Muscle of arm (tissue), 12 donors: Measurements from ENCODE around the gene APOE. TPM values are rescaled to one million over a fixed set of nuclear protein-coding genes. Genes with fewer than 3 reads are reported as not detected.

ENCODE experiments used
- DNase-seq: peaks from one replicate; pipeline ENCODE4 v3.0.0-alpha.2; 2013
- polyA plus RNA-seq, 12 donors: library from polyadenylated mRNA; unstranded; fragments of 120-200 nt; gene quantifications; one replicate each; pipeline ENCODE4 v1.2.1, GENCODE V29; 2013; ENCODE audit not compliant: insufficient read length in 12 of 12

APOE gene
- polyA plus RNA-seq, 12 donors: 20.6 to 69.6 (median 36.6) TPM; not detected in 1

GRCh38 chr19:44948237-44948636, 42.6 kb downstream of the APOE start:
- DNase-seq: no peak

DNA sequence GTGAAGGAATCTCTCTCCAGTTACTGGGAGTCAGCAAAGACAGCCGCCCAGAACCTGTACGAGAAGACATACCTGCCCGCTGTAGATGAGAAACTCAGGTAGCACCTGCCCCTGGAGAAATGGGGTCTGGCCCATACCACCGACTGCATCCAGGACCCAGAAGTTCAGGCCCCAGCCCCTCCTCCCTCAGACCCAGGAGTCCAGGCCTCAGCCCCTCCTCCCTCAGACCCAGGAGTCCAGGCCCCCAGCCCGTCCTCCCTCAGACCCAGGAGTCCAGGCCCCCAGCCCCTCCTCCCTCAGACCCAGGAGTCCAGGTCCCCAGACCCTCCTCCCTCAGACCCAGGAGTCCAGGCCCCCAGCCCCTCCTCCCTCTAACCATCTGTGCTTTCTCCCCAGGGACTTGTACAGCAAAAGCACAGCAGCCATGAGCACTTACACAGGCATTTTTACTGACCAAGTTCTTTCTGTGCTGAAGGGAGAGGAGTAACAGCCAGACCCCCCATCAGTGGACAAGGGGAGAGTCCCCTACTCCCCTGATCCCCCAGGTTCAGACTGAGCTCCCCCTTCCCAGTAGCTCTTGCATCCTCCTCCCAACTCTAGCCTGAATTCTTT, 43.3 kb downstream of the APOE start:
- no peak for DNase-seq

GRCh38 chr19:44949550-44949949, 44.0 kb downstream of the APOE start:
- DNase-seq: no peak

DNA sequence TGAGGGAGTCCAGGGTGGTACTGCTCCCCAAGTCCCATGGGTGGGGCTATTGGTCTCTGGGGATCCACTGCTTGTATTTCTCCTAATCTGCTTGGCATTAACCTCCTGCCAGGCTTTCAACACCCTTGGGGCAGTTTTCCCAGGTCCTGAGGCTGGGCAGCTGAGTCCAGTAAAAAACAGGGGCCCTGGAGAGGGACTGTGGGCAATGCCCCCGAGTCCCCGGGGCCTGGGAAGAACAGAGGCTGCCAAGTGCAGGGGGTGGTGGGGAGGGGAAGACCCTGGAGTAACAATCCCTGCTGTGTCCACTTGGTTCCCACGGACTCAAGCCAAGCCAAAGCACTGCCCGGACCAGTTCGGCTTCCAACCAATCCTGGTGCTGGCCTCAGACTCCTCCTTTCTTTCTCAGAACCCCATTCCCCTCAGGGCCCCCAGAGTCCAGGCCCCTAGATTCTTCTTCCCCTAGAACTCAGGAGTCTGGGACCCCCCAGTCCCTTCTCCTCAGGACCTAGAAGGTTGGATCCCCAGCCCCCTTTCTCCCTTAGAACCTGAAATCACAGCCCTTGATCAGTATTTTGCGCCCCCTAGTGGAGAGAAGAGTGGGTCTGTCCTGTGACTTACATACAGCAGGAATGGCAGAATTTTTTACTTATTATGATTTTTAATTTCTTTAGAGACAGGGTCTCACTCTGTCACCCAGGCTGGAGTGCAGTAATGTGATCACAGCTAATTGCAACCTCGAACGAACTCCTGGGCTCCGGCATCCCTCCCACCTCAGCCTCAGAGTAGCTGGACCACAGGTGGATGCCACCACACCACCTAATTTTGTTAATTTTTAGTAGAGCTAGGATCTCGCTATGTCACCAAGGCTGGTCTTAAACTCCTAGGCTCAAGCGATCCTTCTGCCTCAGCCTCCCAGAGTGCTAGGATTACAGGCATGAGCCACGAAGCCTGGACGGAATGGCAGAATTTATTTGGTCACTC, 45.9 kb downstream of the APOE start:
- peak; percentile 79 for DNase-seq

- DNase-seq: no peak
Observed at GRCh38 chr19:44954278-44954648, 48.7 kb downstream of the APOE start.

DNA sequence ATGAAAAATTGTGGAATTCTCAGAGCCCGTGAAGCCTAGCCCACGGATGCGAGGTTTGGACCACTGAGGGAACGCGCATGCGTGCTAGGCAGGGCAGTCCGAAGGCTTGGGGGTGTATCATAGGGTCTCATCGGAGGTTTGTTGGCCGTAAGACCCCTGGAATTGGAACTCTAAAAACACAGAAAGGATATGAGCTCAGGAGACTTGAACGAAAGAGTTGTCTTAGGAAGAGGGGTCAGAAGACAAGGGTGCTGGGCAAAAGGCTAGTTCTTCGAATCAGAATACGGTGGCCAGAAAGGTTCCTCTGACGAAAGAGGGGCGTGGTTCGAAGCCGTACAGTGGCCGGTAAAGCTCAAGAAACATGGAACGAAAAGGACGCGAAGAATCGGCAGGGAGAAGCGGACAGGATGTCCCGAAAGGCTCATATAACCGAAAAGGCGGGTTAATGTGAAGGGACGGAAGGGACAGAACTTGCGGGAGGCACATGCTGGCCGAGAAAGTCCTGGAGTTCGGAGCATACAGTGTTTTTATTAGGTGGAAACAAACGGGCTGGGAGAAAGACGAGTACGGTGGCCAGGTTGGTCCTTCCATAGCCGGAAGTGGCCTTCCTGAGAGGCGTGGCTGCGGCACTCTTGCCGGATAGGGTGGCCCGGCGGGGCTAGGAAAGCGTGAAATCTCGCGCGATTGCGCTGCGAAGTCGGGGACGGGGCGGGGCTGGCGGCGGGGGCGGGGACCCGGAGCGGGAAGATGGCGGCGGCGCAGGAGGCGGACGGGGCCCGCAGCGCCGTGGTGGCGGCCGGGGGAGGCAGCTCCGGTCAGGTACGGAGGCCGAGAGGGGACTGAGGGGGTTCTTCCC, 49.3 kb downstream of the APOE start, which contains the start of gene CLPTM1:
Gene CLPTM1, plus strand, starts transcription at position 732 of the 856 bp plus-strand sequence. Its CDS starts 16 bp downstream, at position 748.
- peak; percentile 97 for DNase-seq

- DNase-seq: no peak
Observed at GRCh38 chr19:44955505-44956439, 50.2 kb downstream of the APOE start.

GRCh38 chr19:44957526-44957925, 51.9 kb downstream of the APOE start:
- DNase-seq: no peak

GRCh38 chr19:44958090-44958489, 52.5 kb downstream of the APOE start:
- no peak for DNase-seq

Other genes starting within 250 kb of the APOE start
- gene CEACAM19, start 234.3 kb upstream of the APOE start, polyA plus RNA-seq: 10 to 100 TPM in 3 of 12 donors, 1 to 10 TPM in 8, not detected in 1; 4.4 to 13.3 (median 8.3) TPM
- under 1 TPM in 9 of 12 donors, not detected in 3; 0.26 to 0.89 (median 0.53) TPM for gene CEACAM16, start 206.6 kb upstream of the APOE start, polyA plus RNA-seq
- 10 to 100 TPM in 5 of 12 donors, 1 to 10 TPM in 6, not detected in 1; 8.4 to 25.4 (median 9.6) TPM for gene BCL3, start 157.1 kb upstream of the APOE start, polyA plus RNA-seq
- gene CBLC, start 127.9 kb upstream of the APOE start, polyA plus RNA-seq: 1 to 10 TPM in 3 of 12 donors, under 1 TPM in 4, not detected in 5; 0.11 to 9.9 (median 0.18) TPM
- 100 to 1,000 TPM in 11 of 12 donors, not detected in 1; 113 to 274 (median 169) TPM for gene BCAM, start 96.7 kb upstream of the APOE start, polyA plus RNA-seq
- gene NECTIN2, start 59.5 kb upstream of the APOE start, polyA plus RNA-seq: 10 to 100 TPM in 11 of 12 donors, not detected in 1; 32.7 to 96.2 (median 44.5) TPM
- gene TOMM40, start 14.5 kb upstream of the APOE start, polyA plus RNA-seq: 10 to 100 TPM in 11 of 12 donors, not detected in 1; 24.1 to 49.4 (median 30.2) TPM
- gene APOC1, start 8.8 kb downstream of the APOE start, polyA plus RNA-seq: 10 to 100 TPM in 10 of 12 donors, 1 to 10 TPM in 1, not detected in 1; 7.9 to 62.6 (median 15.9) TPM
- under 1 TPM in 2 of 12 donors, not detected in 10; 0.40 to 0.41 TPM for gene APOC4, start 36.4 kb downstream of the APOE start, polyA plus RNA-seq
- 1 to 10 TPM in 3 of 12 donors, under 1 TPM in 5, not detected in 4; 0.30 to 6.5 (median 0.72) TPM for gene APOC2, start 40.3 kb downstream of the APOE start, polyA plus RNA-seq
- 10 to 100 TPM in 11 of 12 donors, not detected in 1; 44.9 to 93.6 (median 54.1) TPM for gene CLPTM1, start 49.6 kb downstream of the APOE start, polyA plus RNA-seq
- gene RELB, start 95.7 kb downstream of the APOE start, polyA plus RNA-seq: 10 to 100 TPM in 1 of 12 donors, 1 to 10 TPM in 10, not detected in 1; 2.7 to 11.7 (median 4.6) TPM
- gene CLASRP, start 133.2 kb downstream of the APOE start, polyA plus RNA-seq: 10 to 100 TPM in 11 of 12 donors, not detected in 1; 35.7 to 78.3 (median 40.6) TPM
- gene ZNF296, start 170.7 kb downstream of the APOE start, polyA plus RNA-seq: 1 to 10 TPM in 3 of 12 donors, under 1 TPM in 7, not detected in 2; 0.25 to 2.2 (median 0.54) TPM
- gene GEMIN7, start 173.5 kb downstream of the APOE start, polyA plus RNA-seq: 10 to 100 TPM in 11 of 12 donors, not detected in 1; 14.0 to 26.1 (median 22.3) TPM
- 10 to 100 TPM in 11 of 12 donors, not detected in 1; 15.0 to 43.3 (median 20.3) TPM for gene PPP1R37, start 187.4 kb downstream of the APOE start, polyA plus RNA-seq